K562 (cell line): Measurements from ENCODE around the gene BLOC1S4. TPM values are rescaled to one million over a fixed set of nuclear protein-coding genes. Genes with fewer than 3 reads are reported as not detected.

Experiments
- ADNP ChIP-seq: fragments of 200-800 bp; sonication (Bioruptor generic); IDR thresholded peaks from 2 replicates; pipeline ENCODE4 v1.6.1; 2016; ENCODE audit warnings: missing genetic modification characterization, missing compliant biosample characterization
- PKNOX1 ChIP-seq: fragments of 450-650 bp; IDR thresholded peaks from 2 replicates; pipeline ENCODE4 v1.6.1; 2016
- PRMT5 ChIP-seq: sonication (generic); formaldehyde crosslinking; IDR thresholded peaks from 2 replicates; pipeline ENCODE4 v1.5.0; 2020; ENCODE audit warnings: missing genetic modification reagents
- REST ChIP-seq, 2 experiments: fragments of 450-650 bp; formaldehyde crosslinking in 1 of 2; IDR thresholded peaks; 2 replicates each; pipeline versions ENCODE4 v1.4.0 to v1.6.1; 2014 to 2020; ENCODE audit warnings: mild to moderate bottlenecking in 2 of 2, borderline replicate concordance in 1 of 2, low read depth in 1 of 2
- ZFPM2 ChIP-seq: fragments of 250-450 bp; sonication (Bioruptor Pico); IDR thresholded peaks from 2 replicates; pipeline ENCODE4 v1.5.1; 2022; ENCODE audit warnings: mild to moderate bottlenecking
- polyA plus RNA-seq, 8 experiments: library from polyadenylated mRNA; depleted of rRNA in 4 of 8; stranded (reverse) in 5 of 8; unstranded in 3 of 8; fragments of >200 nt; fragmentation: Nextera tagmentation in 2 of 8; fragmentation: Illumina TruSeq in 1 of 8; extraction: Ambion mirVana in 2 of 8; extraction: Trizol in 1 of 8; gene quantifications; 2 replicates each; pipeline versions ENCODE4 v1.2.1 to v1.2.3, GENCODE V29; 2011 to 2014; ENCODE audit warnings: inconsistent platforms in 1 of 8, missing spikeins in 1 of 8
- total RNA-seq, 7 experiments: library from RNA; depleted of rRNA in 6 of 7; stranded (reverse); fragments of >200 nt in 6 of 7; fragmentation: Illumina TruSeq in 2 of 7; extraction: Trizol in 2 of 7; gene quantifications; 2 replicates each; pipeline versions ENCODE4 v1.2.1 to v1.2.3, GENCODE V29; 2011 to 2021; ENCODE audit warnings: low replicate concordance in 1 of 7
- TF ChIP-seq, protein P1 (sequence below): fragments of 450-650 bp; IDR thresholded peaks from 2 replicates; pipeline ENCODE4 v1.6.1; 2016; ENCODE audit warnings: mild to moderate bottlenecking, moderate library complexity

BLOC1S4 gene
- total and polyA plus RNA-seq, 9 of the 15 experiments (the other 6 are each of a cell fraction or from before 2014, with no cell fraction given), result 3.1 to 31.6 (median 11.2) TPM

- peak; percentile 53 for TF ChIP-seq REST (IDR thresholded peaks at IDR 0.05; ENCODE audit: borderline replicate concordance)
- TF ChIP-seq REST (CRISPR knock-in tag; IDR thresholded peaks at IDR 0.05; ENCODE audit: low read depth), result no peak
- TF ChIP-seq PKNOX1, result peak; percentile 47
- no peak for TF ChIP-seq ZFPM2
- TF ChIP-seq ADNP, result no peak
- TF ChIP-seq, protein P1, sequence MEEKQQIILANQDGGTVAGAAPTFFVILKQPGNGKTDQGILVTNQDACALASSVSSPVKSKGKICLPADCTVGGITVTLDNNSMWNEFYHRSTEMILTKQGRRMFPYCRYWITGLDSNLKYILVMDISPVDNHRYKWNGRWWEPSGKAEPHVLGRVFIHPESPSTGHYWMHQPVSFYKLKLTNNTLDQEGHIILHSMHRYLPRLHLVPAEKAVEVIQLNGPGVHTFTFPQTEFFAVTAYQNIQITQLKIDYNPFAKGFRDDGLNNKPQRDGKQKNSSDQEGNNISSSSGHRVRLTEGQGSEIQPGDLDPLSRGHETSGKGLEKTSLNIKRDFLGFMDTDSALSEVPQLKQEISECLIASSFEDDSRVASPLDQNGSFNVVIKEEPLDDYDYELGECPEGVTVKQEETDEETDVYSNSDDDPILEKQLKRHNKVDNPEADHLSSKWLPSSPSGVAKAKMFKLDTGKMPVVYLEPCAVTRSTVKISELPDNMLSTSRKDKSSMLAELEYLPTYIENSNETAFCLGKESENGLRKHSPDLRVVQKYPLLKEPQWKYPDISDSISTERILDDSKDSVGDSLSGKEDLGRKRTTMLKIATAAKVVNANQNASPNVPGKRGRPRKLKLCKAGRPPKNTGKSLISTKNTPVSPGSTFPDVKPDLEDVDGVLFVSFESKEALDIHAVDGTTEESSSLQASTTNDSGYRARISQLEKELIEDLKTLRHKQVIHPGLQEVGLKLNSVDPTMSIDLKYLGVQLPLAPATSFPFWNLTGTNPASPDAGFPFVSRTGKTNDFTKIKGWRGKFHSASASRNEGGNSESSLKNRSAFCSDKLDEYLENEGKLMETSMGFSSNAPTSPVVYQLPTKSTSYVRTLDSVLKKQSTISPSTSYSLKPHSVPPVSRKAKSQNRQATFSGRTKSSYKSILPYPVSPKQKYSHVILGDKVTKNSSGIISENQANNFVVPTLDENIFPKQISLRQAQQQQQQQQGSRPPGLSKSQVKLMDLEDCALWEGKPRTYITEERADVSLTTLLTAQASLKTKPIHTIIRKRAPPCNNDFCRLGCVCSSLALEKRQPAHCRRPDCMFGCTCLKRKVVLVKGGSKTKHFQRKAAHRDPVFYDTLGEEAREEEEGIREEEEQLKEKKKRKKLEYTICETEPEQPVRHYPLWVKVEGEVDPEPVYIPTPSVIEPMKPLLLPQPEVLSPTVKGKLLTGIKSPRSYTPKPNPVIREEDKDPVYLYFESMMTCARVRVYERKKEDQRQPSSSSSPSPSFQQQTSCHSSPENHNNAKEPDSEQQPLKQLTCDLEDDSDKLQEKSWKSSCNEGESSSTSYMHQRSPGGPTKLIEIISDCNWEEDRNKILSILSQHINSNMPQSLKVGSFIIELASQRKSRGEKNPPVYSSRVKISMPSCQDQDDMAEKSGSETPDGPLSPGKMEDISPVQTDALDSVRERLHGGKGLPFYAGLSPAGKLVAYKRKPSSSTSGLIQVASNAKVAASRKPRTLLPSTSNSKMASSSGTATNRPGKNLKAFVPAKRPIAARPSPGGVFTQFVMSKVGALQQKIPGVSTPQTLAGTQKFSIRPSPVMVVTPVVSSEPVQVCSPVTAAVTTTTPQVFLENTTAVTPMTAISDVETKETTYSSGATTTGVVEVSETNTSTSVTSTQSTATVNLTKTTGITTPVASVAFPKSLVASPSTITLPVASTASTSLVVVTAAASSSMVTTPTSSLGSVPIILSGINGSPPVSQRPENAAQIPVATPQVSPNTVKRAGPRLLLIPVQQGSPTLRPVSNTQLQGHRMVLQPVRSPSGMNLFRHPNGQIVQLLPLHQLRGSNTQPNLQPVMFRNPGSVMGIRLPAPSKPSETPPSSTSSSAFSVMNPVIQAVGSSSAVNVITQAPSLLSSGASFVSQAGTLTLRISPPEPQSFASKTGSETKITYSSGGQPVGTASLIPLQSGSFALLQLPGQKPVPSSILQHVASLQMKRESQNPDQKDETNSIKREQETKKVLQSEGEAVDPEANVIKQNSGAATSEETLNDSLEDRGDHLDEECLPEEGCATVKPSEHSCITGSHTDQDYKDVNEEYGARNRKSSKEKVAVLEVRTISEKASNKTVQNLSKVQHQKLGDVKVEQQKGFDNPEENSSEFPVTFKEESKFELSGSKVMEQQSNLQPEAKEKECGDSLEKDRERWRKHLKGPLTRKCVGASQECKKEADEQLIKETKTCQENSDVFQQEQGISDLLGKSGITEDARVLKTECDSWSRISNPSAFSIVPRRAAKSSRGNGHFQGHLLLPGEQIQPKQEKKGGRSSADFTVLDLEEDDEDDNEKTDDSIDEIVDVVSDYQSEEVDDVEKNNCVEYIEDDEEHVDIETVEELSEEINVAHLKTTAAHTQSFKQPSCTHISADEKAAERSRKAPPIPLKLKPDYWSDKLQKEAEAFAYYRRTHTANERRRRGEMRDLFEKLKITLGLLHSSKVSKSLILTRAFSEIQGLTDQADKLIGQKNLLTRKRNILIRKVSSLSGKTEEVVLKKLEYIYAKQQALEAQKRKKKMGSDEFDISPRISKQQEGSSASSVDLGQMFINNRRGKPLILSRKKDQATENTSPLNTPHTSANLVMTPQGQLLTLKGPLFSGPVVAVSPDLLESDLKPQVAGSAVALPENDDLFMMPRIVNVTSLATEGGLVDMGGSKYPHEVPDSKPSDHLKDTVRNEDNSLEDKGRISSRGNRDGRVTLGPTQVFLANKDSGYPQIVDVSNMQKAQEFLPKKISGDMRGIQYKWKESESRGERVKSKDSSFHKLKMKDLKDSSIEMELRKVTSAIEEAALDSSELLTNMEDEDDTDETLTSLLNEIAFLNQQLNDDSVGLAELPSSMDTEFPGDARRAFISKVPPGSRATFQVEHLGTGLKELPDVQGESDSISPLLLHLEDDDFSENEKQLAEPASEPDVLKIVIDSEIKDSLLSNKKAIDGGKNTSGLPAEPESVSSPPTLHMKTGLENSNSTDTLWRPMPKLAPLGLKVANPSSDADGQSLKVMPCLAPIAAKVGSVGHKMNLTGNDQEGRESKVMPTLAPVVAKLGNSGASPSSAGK, result peak; percentile 88
- no peak for TF ChIP-seq PRMT5 (CRISPR knock-in tag)
These were observed 41.3 kb upstream of the BLOC1S4 start (continued) for GRCh38 chr4:6674500-6675149.
